ENCODE measurements around the gene PGRMC1.
"Not testable (repeated sequence)": the region's sequence is repeated elsewhere in the genome, so short reads cannot be mapped to it uniquely, and the experiment has no call there.

Gene PGRMC1

GRCh38 chrX:119236623-119237561 is 807 bp downstream of the PGRMC1 start:
- DNase-seq, result peak in 1 of 2 donors; percentile 30

GRCh38 chrX:119237562-119237942 is 1.5 kb downstream of the PGRMC1 start:
- DNase-seq, result no peak

- DNase-seq, result no peak
Observed at GRCh38 chrX:119238557-119238956, 2.5 kb downstream of the PGRMC1 start.

GRCh38 chrX:119240356-119240755 is 4.3 kb downstream of the PGRMC1 start:
- DNase-seq, result no peak

GRCh38 chrX:119247702-119248101 is 11.6 kb downstream of the PGRMC1 start:
- DNase-seq, result no peak

- no peak for DNase-seq
Observed at GRCh38 chrX:119249891-119250290, 13.8 kb downstream of the PGRMC1 start.

- DNase-seq, result no peak
Observed at GRCh38 chrX:119251386-119251785, 15.3 kb downstream of the PGRMC1 start.

GRCh38 chrX:119252716-119253115 is 16.6 kb downstream of the PGRMC1 start:
- no peak for DNase-seq

- DNase-seq, result peak in 1 of 2 donors; percentile 32
Observed at GRCh38 chrX:119266364-119266995, 30.4 kb downstream of the PGRMC1 start.

- not testable (repeated sequence) for DNase-seq
Observed at GRCh38 chrX:119267115-119267514, 31.0 kb downstream of the PGRMC1 start.

GRCh38 chrX:119272882-119273419 is 36.9 kb downstream of the PGRMC1 start:
- DNase-seq, result no peak

GRCh38 chrX:119273420-119274192 is 37.5 kb downstream of the PGRMC1 start:
- DNase-seq, result no peak

GRCh38 chrX:119282347-119282746 is 46.3 kb downstream of the PGRMC1 start:
- DNase-seq, result not testable (repeated sequence)

GRCh38 chrX:119288890-119289393 is 52.9 kb downstream of the PGRMC1 start:
- DNase-seq, result no peak

- DNase-seq, result no peak
Observed at GRCh38 chrX:119290476-119290875, 54.4 kb downstream of the PGRMC1 start.

GRCh38 chrX:119291246-119291645 is 55.2 kb downstream of the PGRMC1 start:
- not testable (repeated sequence) for DNase-seq

GRCh38 chrX:119292445-119292844 is 56.4 kb downstream of the PGRMC1 start:
- no peak for DNase-seq

Data from hippocampal formation (tissue), 2 donors.